ENCODE data around the gene PCDHGA7. TPM values are rescaled to one million over a fixed set of nuclear protein-coding genes. Genes with fewer than 3 reads are reported as not detected.

Gene PCDHGA7
- total RNA-seq, 1 experiment from 2014 or later = 1.2 TPM

GRCh38 chr5:141412854-141413539 is 30.5 kb downstream of the PCDHGA7 start, which contains the start of gene PCDHGA10:
PCDHGA10 (plus strand) TSS chr5:141412987; CDS start chr5:141413176, 189 bp downstream.

GRCh38 chr5:141417494-141418172 is 35.1 kb downstream of the PCDHGA7 start, which contains the start of gene PCDHGB7:
PCDHGB7 (plus strand) TSS chr5:141417677; CDS start chr5:141417860, 183 bp downstream.

GRCh38 chr5:141420855-141421488 is 38.4 kb downstream of the PCDHGA7 start, which contains the start of gene PCDHGA11:
PCDHGA11 (plus strand) TSS chr5:141421051; CDS start chr5:141421228, 177 bp downstream.

GRCh38 chr5:141430332-141431113 is 48.0 kb downstream of the PCDHGA7 start, which contains the start of gene PCDHGA12:
PCDHGA12 (plus strand) TSS chr5:141430507; CDS start chr5:141430760, 253 bp downstream.

Other genes starting within 250 kb of the PCDHGA7 start
- 1.2 to 1.9 TPM (median 1.4 TPM) in 5 replicates for gene PCDHB5, start 247.5 kb upstream of the PCDHGA7 start, total RNA-seq (2022; extraction: Qiagen RNA extraction; ENCODE audit: low read depth)
- gene PCDHB6, start 232.7 kb upstream of the PCDHGA7 start, total RNA-seq (2022; extraction: Qiagen RNA extraction; ENCODE audit: low read depth) = 0.85 to 1.3 TPM (median 1.1 TPM) in 5 replicates
- not detected in 5 replicates for gene PCDHB7, start 210.1 kb upstream of the PCDHGA7 start, total RNA-seq (2022; extraction: Qiagen RNA extraction; ENCODE audit: low read depth)
- gene PCDHB8, start 205.0 kb upstream of the PCDHGA7 start, total RNA-seq (2022; extraction: Qiagen RNA extraction; ENCODE audit: low read depth) = 0.24 to 0.35 TPM (median 0.29 TPM) in 5 replicates
- gene PCDHB16, start 200.4 kb upstream of the PCDHGA7 start, total RNA-seq (2022; extraction: Qiagen RNA extraction; ENCODE audit: low read depth) = 0.04 to 0.19 TPM (median 0.06 TPM) in 5 replicates
- gene PCDHB9, start 195.6 kb upstream of the PCDHGA7 start, total RNA-seq (2022; extraction: Qiagen RNA extraction; ENCODE audit: low read depth) = 0.05 to 0.12 TPM in 2 of 5 replicates, not detected in the others
- 0.04 to 0.06 TPM (median 0.05 TPM) in 3 of 5 replicates, not detected in the others for gene PCDHB10, start 190.4 kb upstream of the PCDHGA7 start, total RNA-seq (2022; extraction: Qiagen RNA extraction; ENCODE audit: low read depth)
- gene PCDHB11, start 183.1 kb upstream of the PCDHGA7 start, total RNA-seq (2022; extraction: Qiagen RNA extraction; ENCODE audit: low read depth) = 0.07 to 0.12 TPM (median 0.11 TPM) in 3 of 5 replicates, not detected in the others
- 0.02 TPM in 1 of 5 replicates, not detected in the others for gene PCDHB12, start 174.0 kb upstream of the PCDHGA7 start, total RNA-seq (2022; extraction: Qiagen RNA extraction; ENCODE audit: low read depth)
- gene PCDHB13, start 168.8 kb upstream of the PCDHGA7 start, total RNA-seq (2022; extraction: Qiagen RNA extraction; ENCODE audit: low read depth) = 0.05 to 0.09 TPM (median 0.06 TPM) in 5 replicates
- gene PCDHB14, start 159.4 kb upstream of the PCDHGA7 start, total RNA-seq (2022; extraction: Qiagen RNA extraction; ENCODE audit: low read depth) = 0.05 to 0.15 TPM (median 0.08 TPM) in 5 replicates
- 0.05 to 0.06 TPM in 2 of 5 replicates, not detected in the others for gene PCDHB15, start 137.3 kb upstream of the PCDHGA7 start, total RNA-seq (2022; extraction: Qiagen RNA extraction; ENCODE audit: low read depth)
- not detected in 5 replicates for gene SLC25A2, start 78.7 kb upstream of the PCDHGA7 start, total RNA-seq (2022; extraction: Qiagen RNA extraction; ENCODE audit: low read depth)
- 67.8 to 84.2 TPM (median 73.3 TPM) in 5 replicates for gene TAF7, start 62.0 kb upstream of the PCDHGA7 start, total RNA-seq (2022; extraction: Qiagen RNA extraction; ENCODE audit: low read depth)
- 0.37 to 0.48 TPM (median 0.40 TPM) in 5 replicates for gene PCDHGA1, start 52.2 kb upstream of the PCDHGA7 start, total RNA-seq (2022; extraction: Qiagen RNA extraction; ENCODE audit: low read depth)
- gene PCDHGA2, start 44.0 kb upstream of the PCDHGA7 start, total RNA-seq (2022; extraction: Qiagen RNA extraction; ENCODE audit: low read depth) = 0.66 to 0.87 TPM (median 0.76 TPM) in 5 replicates
- 0.02 to 0.04 TPM (median 0.03 TPM) in 3 of 5 replicates, not detected in the others for gene PCDHGA3, start 38.9 kb upstream of the PCDHGA7 start, total RNA-seq (2022; extraction: Qiagen RNA extraction; ENCODE audit: low read depth)
- 1.6 to 2.1 TPM (median 1.8 TPM) in 5 replicates for gene PCDHGB1, start 32.6 kb upstream of the PCDHGA7 start, total RNA-seq (2022; extraction: Qiagen RNA extraction; ENCODE audit: low read depth)
- 0.09 to 0.17 TPM (median 0.14 TPM) in 5 replicates for gene PCDHGA4, start 27.7 kb upstream of the PCDHGA7 start, total RNA-seq (2022; extraction: Qiagen RNA extraction; ENCODE audit: low read depth)
- 0.09 to 0.20 TPM (median 0.14 TPM) in 4 of 5 replicates, not detected in the other for gene PCDHGB2, start 22.7 kb upstream of the PCDHGA7 start, total RNA-seq (2022; extraction: Qiagen RNA extraction; ENCODE audit: low read depth)
- 0.07 to 0.22 TPM (median 0.18 TPM) in 5 replicates for gene PCDHGA5, start 18.6 kb upstream of the PCDHGA7 start, total RNA-seq (2022; extraction: Qiagen RNA extraction; ENCODE audit: low read depth)
- gene PCDHGB3, start 12.5 kb upstream of the PCDHGA7 start, total RNA-seq (2022; extraction: Qiagen RNA extraction; ENCODE audit: low read depth) = 0.19 to 0.37 TPM (median 0.31 TPM) in 5 replicates
- 0.19 to 0.39 TPM (median 0.26 TPM) in 5 replicates for gene PCDHGA6, start 8.9 kb upstream of the PCDHGA7 start, total RNA-seq (2022; extraction: Qiagen RNA extraction; ENCODE audit: low read depth)
- 0.77 to 1.0 TPM (median 0.88 TPM) in 5 replicates for gene PCDHGB4, start 5.0 kb downstream of the PCDHGA7 start, total RNA-seq (2022; extraction: Qiagen RNA extraction; ENCODE audit: low read depth)
- gene PCDHGA8, start 9.9 kb downstream of the PCDHGA7 start, total RNA-seq (2022; extraction: Qiagen RNA extraction; ENCODE audit: low read depth) = 0.02 to 0.03 TPM (median 0.02 TPM) in 3 of 5 replicates, not detected in the others
- gene PCDHGB5, start 15.2 kb downstream of the PCDHGA7 start, total RNA-seq (2022; extraction: Qiagen RNA extraction; ENCODE audit: low read depth) = 2.3 to 2.7 TPM (median 2.6 TPM) in 5 replicates
- 0.04 to 0.09 TPM (median 0.06 TPM) in 4 of 5 replicates, not detected in the other for gene PCDHGA9, start 20.0 kb downstream of the PCDHGA7 start, total RNA-seq (2022; extraction: Qiagen RNA extraction; ENCODE audit: low read depth)
- 0.09 to 0.23 TPM (median 0.13 TPM) in 5 replicates for gene PCDHGB6, start 25.3 kb downstream of the PCDHGA7 start, total RNA-seq (2022; extraction: Qiagen RNA extraction; ENCODE audit: low read depth)
- gene PCDHGA10, start 30.2 kb downstream of the PCDHGA7 start, total RNA-seq (2022; extraction: Qiagen RNA extraction; ENCODE audit: low read depth) = 0.03 TPM in 1 of 5 replicates, not detected in the others
- gene PCDHGB7, start 34.9 kb downstream of the PCDHGA7 start, total RNA-seq (2022; extraction: Qiagen RNA extraction; ENCODE audit: low read depth) = 0.06 to 0.08 TPM (median 0.06 TPM) in 4 of 5 replicates, not detected in the other
- not detected in 5 replicates for gene PCDHGA11, start 38.3 kb downstream of the PCDHGA7 start, total RNA-seq (2022; extraction: Qiagen RNA extraction; ENCODE audit: low read depth)
- gene PCDHGA12, start 47.8 kb downstream of the PCDHGA7 start, total RNA-seq (2022; extraction: Qiagen RNA extraction; ENCODE audit: low read depth) = 0.02 to 0.03 TPM in 2 of 5 replicates, not detected in the others
- gene PCDHGC3, start 93.2 kb downstream of the PCDHGA7 start, total RNA-seq (2022; extraction: Qiagen RNA extraction; ENCODE audit: low read depth) = 5.7 to 7.4 TPM (median 6.8 TPM) in 5 replicates
- gene PCDHGC4, start 102.3 kb downstream of the PCDHGA7 start, total RNA-seq (2022; extraction: Qiagen RNA extraction; ENCODE audit: low read depth) = not detected in 5 replicates
- gene PCDHGC5, start 106.3 kb downstream of the PCDHGA7 start, total RNA-seq (2022; extraction: Qiagen RNA extraction; ENCODE audit: low read depth) = 0.05 TPM in 1 of 5 replicates, not detected in the others
- 102 to 110 TPM (median 107 TPM) in 5 replicates for gene DIAPH1, start 236.3 kb downstream of the PCDHGA7 start, total RNA-seq (2022; extraction: Qiagen RNA extraction; ENCODE audit: low read depth)

Measured in A549 treated with DMSO at 1 μM for 4 hours (cell line).